GM23338 (cell line): ENCODE measurements around the gene PRM3.
A peak's percentile ranks its signal among the peaks of the same experiment; 100 is the strongest.

Source experiments
- CREB1 ChIP-seq: fragments of 250-450 bp; sonication (Bioruptor Pico); IDR thresholded peaks from 2 replicates; pipeline ENCODE4 v1.5.0; 2020; ENCODE audit warnings: low read depth, mild to moderate bottlenecking, moderate library complexity
- EZH2 ChIP-seq: fragments of 200-600 bp; sonication (generic); IDR thresholded peaks from one replicate; pipeline ENCODE4 v1.8.0; 2017; ENCODE audit warnings: antibody characterized with exemption, mild to moderate bottlenecking, low read depth; ENCODE audit not compliant: unreplicated experiment
- EZH2phosphoT487 ChIP-seq: fragments of 200-600 bp; sonication (generic); IDR thresholded peaks from one replicate; pipeline ENCODE4 v1.8.1; 2018; ENCODE audit warnings: antibody characterized with exemption; ENCODE audit not compliant: unreplicated experiment
- JUNB ChIP-seq: IDR thresholded peaks from one replicate; pipeline ENCODE4 v1.6.1; 2016; ENCODE audit warnings: antibody characterized with exemption; ENCODE audit not compliant: unreplicated experiment
- NANOG ChIP-seq: IDR thresholded peaks from 2 replicates; pipeline ENCODE4 v1.6.1; 2016; ENCODE audit warnings: antibody characterized with exemption, borderline replicate concordance
- POLR2AphosphoS5 ChIP-seq: IDR thresholded peaks from 2 replicates; pipeline ENCODE4 v1.6.1; 2016; ENCODE audit warnings: antibody characterized with exemption, low read depth
- TF ChIP-seq, protein P1 (sequence below), 2 experiments: fragments of 200-600 bp in 1 of 2; sonication (generic) in 1 of 2; conservative IDR thresholded peaks; 2 replicates each; pipeline versions ENCODE4 v1.5.1 to v1.6.1; 2016 to 2017; ENCODE audit warnings: antibody characterized with exemption in 2 of 2, low read depth in 2 of 2, mild to moderate bottlenecking in 2 of 2, moderate library complexity in 1 of 2
- TF ChIP-seq, protein P2 (sequence below): IDR thresholded peaks from one replicate; pipeline ENCODE4 v1.6.1; 2018; ENCODE audit warnings: antibody characterized with exemption; ENCODE audit not compliant: unreplicated experiment

DNA sequence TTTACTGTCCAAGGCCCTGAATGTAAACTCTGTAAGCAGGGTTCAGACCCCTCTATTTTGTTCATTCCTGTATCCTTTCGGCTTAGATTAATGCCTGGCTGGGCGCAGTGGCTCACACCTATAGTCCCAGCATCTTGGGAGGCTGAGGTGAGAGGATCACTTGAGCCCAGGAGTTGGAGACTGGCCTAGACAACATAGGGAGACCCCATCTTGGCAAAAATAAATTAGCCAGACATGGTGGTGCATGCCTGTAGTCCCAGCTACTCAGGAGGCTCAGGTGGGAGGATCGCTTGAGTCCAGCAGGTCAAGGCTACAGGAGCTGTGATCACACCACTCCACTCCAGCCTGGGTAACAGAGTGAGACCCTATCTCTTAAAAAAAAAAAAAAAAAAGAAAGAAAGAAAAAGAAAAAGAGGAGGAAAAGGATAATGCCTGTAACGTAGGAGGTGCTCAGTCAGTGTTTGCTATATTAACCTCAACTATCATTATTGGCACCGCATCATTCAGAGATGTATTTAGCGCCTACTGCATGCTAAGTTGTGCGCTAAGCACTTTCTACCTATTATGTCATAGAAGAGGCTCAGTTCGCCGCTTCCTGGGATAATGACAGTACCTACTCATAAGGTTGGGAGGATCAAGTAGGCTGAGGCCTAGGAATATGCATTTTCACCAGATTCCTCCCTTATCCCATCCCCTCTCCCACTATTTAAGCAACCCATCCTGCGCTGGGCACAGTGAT is 22.5 kb downstream of the PRM3 start:
- TF ChIP-seq, protein P1, sequence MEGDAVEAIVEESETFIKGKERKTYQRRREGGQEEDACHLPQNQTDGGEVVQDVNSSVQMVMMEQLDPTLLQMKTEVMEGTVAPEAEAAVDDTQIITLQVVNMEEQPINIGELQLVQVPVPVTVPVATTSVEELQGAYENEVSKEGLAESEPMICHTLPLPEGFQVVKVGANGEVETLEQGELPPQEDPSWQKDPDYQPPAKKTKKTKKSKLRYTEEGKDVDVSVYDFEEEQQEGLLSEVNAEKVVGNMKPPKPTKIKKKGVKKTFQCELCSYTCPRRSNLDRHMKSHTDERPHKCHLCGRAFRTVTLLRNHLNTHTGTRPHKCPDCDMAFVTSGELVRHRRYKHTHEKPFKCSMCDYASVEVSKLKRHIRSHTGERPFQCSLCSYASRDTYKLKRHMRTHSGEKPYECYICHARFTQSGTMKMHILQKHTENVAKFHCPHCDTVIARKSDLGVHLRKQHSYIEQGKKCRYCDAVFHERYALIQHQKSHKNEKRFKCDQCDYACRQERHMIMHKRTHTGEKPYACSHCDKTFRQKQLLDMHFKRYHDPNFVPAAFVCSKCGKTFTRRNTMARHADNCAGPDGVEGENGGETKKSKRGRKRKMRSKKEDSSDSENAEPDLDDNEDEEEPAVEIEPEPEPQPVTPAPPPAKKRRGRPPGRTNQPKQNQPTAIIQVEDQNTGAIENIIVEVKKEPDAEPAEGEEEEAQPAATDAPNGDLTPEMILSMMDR (conservative IDR thresholded peaks at IDR 0.05; ENCODE audit: low read depth in 2 of 2) = no peak
- no peak for TF ChIP-seq EZH2phosphoT487
- TF ChIP-seq EZH2 = no peak
- TF ChIP-seq POLR2AphosphoS5 = 0 out of 2 replicates have a peak, but pooled peaks have one; percentile 18
- TF ChIP-seq, protein P2, sequence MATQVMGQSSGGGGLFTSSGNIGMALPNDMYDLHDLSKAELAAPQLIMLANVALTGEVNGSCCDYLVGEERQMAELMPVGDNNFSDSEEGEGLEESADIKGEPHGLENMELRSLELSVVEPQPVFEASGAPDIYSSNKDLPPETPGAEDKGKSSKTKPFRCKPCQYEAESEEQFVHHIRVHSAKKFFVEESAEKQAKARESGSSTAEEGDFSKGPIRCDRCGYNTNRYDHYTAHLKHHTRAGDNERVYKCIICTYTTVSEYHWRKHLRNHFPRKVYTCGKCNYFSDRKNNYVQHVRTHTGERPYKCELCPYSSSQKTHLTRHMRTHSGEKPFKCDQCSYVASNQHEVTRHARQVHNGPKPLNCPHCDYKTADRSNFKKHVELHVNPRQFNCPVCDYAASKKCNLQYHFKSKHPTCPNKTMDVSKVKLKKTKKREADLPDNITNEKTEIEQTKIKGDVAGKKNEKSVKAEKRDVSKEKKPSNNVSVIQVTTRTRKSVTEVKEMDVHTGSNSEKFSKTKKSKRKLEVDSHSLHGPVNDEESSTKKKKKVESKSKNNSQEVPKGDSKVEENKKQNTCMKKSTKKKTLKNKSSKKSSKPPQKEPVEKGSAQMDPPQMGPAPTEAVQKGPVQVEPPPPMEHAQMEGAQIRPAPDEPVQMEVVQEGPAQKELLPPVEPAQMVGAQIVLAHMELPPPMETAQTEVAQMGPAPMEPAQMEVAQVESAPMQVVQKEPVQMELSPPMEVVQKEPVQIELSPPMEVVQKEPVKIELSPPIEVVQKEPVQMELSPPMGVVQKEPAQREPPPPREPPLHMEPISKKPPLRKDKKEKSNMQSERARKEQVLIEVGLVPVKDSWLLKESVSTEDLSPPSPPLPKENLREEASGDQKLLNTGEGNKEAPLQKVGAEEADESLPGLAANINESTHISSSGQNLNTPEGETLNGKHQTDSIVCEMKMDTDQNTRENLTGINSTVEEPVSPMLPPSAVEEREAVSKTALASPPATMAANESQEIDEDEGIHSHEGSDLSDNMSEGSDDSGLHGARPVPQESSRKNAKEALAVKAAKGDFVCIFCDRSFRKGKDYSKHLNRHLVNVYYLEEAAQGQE = no peak
- no peak for TF ChIP-seq CREB1 (CRISPR knock-in tag)
- no peak for TF ChIP-seq NANOG
- no peak for TF ChIP-seq JUNB
